ENCODE data around the gene DISC1.

The DISC1 gene

GRCh38 chr1:232018231-232019025 is 391.8 kb downstream of the DISC1 start:
- DNase-seq = no peak

DNA sequence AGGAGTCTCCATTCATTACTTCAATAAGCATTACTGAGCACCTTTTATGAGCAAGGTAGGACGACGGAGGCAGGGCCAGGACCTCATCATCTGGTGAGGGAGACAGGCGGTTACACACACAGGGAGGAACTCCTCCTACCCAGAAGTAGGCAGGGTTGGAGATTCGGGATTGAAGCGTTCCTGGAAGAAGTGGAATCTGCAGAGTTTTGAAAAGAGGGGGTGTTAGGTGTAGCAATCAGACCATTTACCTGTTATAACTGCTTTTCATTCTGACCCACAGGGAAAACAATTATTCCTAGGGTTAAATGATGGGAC is 392.4 kb downstream of the DISC1 start:
- DNase-seq = no peak

- no peak for DNase-seq
Observed at GRCh38 chr1:232020352-232020751, 393.8 kb downstream of the DISC1 start.

DNA sequence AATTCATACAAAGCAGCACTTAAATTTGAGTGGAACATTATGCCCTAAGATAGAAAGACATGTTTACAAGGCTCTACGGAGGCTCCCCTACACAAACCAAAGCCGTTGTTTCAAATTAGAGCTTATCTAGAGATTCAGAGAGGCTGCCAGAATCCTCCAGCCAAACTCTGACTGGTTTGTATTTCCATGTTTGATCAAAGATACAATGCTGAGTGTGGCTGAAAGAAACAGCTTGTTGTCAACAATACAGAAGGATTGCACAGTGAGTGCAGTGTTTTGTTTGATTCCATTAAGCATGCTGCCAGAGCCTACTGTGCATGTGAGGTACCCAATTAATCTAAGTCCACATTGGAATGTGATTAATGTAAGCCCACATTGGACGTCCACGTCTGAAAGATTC is 402.7 kb downstream of the DISC1 start:
- no peak for DNase-seq

DNA sequence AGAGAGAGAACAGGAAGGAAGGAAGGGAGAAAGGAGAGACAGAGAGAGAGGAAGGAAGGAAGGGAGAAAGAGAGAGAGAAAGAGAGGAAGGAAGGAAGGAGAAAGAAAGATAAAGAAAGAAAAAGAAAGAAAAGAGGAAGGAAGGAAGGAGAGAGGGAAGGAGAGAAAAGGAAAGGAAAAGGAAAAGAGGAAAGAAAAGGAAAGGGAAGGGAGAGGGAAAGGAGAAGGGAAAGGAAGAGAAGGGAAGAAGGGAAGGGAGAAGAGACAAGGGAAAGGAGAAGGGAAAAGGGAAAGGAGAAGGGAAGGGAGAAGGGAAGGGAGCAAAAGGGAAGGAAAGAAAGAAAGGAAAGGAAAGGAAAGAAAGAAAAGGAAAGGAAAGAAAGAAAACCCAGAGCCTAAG is 404.6 kb downstream of the DISC1 start:
- no peak for DNase-seq

DNA sequence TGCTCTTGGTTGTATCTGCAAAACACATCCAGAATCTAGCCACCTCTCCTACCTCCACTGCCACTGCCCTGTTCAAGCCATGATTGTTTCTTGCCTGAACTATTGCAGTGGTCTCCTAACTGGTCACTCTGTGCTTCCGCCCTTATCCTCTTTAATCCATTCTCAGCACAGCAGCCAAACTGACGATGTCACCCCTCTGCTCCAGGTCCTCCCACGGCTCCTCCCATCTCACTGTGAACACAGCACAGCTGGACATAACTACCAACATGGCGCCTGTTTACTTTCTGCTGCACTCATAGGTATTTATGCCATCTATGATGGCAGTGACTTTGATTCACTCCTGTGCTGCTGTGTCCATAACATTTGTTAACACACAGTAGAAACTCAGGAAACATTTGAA is 406.7 kb downstream of the DISC1 start:
- no peak for DNase-seq

DNA sequence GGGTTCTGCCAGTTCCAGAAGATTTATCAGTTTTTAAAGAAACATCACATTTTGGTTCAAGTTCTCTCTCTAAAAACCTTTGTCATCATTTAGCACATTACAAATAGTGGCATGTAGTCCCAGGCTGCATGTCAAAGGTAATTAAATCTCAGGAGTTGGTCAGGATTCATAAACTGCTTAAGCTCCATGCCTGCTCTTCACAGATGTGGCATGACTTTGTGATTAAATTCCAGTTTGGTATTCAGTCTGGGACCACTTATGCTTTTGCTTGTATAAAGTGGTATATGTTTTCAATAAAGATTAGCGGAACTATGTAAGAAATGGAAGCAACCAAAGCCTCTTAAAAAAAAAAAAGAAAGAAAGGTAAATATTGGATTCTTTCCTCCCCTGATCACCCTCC is 408.0 kb downstream of the DISC1 start:
- DNase-seq = no peak

DNA sequence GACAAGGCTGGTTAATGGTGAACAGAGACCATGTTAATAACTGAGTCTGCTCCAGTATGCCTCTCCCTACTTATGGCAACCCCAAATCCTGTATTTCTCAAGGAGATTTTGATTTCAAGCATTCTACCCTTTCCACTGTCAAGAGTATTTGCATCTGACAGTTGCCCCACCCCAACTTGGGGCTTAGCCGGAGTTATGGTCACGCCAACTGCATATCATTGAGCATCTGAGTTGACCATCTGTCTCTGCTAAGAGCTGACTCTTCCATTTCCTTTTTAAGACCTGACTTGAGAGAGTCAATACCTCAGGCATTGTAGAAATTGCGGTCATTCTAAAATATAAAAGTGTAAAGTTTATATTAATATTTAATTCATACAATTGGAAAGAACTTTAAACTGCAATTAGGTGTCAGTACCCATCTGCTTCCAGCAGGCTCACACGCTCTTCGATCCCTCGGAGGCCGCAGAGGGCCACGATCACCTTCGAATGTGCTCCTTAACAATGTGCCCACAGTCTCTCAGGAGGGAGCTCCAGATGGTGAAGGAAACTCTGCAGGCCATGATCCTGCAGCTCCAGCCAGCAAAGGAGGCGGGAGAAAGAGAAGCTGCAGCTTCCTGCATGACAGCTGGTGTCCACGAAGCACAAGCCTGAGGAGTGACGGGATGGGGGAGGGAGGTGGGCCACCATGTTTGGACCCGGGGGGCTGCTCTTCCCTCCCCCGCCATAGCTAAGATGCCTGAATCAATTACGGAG is 409.8 kb downstream of the DISC1 start:
- DNase-seq = no peak

DNA sequence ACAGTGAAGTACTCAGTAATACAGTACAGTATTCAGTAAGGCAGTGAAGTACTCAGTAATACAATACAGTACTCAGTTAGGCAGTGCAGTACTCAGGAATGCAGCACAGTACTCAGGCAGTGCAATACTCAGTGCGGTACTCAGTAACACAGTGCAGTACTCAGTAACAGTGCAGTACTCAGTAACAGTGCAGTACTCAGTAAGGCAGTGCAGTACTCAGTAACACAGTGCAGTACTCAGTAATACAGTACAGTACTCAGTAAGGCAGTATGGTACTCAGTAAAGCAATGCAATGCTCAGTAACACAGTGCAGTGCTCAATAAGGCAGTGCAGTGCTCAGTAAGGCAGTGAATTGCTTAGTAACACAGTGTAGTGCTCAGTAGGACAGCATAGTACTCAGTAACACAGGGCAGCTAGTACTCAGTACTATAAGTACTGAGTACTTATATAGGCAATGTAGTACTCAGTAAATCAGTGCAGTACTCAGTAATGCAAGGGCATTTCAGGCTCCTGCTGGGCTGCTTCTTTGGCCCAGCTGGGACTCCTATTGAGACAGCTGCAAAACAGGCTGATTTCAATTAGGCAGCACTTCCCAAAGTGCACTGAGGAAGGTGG is 411.3 kb downstream of the DISC1 start:
- no peak for DNase-seq

- no peak for DNase-seq
Observed at GRCh38 chr1:232038706-232039677, 412.4 kb downstream of the DISC1 start.

- no peak for DNase-seq
Observed at GRCh38 chr1:232040260-232040659, 413.7 kb downstream of the DISC1 start.

GRCh38 chr1:232044728-232045127 is 418.1 kb downstream of the DISC1 start:
- DNase-seq = no peak

GRCh38 chr1:232045139-232045994 is 418.8 kb downstream of the DISC1 start:
- no peak for DNase-seq

DNA sequence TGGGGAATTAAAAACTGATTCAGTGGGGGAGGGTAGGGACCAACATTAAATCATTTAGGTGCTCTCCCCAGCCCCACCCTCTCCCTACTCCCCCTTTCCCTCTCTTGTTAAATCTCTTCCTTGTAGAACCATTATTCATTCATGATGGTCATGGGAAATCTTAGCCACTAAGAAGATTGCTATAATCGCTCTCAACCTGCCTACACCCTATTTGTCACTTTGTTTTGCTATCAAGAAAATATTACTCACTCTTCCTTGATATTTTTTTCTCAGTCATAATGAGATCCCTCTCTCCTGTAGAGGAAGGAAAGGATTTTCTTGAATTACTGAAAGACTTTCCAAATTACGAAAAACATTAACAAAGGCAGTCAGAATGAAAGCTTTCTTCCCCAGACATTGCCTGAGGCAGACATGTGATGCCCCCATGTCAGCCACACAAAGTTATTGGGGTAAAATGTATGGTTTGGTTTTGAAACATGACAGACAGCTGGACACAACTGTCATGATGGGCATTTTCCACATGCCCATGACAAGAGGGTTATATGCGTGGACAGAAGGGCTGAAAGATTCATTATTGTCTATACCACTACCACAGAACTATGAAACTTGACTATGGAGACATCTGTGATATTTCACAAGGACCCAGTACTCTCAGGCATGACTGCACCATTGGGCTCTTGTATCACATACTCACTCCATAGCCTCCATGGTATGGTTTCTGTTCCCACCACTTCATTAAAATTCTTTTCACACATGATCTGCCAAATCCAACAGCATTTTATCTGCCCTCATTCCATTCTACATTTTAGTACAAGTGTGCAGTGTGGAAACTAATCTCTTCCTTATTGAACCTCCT is 420.1 kb downstream of the DISC1 start:
- no peak for DNase-seq

GRCh38 chr1:232047473-232047872 is 420.9 kb downstream of the DISC1 start:
- no peak for DNase-seq

- no peak for DNase-seq
Observed at GRCh38 chr1:232048481-232048880, 421.9 kb downstream of the DISC1 start.

DNA sequence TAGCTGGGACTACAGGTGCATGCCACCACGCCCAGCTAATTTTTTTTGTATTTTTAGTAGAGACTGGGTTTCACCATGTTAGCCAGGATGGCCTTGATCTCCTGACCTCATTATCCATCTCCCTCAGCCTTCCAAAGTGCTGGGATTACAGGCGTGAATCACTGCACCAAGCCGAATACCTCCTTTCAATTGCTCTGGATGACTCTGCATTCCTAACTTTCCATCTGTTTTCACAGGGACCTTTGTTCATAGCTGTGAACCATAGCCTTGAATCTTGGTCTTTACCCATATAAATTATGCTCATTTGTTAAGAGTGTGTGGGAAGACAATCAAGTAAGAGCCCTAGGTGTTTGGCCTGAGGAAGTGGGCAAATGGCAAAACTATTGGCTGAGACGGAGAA is 422.7 kb downstream of the DISC1 start:
- no peak for DNase-seq

DNA sequence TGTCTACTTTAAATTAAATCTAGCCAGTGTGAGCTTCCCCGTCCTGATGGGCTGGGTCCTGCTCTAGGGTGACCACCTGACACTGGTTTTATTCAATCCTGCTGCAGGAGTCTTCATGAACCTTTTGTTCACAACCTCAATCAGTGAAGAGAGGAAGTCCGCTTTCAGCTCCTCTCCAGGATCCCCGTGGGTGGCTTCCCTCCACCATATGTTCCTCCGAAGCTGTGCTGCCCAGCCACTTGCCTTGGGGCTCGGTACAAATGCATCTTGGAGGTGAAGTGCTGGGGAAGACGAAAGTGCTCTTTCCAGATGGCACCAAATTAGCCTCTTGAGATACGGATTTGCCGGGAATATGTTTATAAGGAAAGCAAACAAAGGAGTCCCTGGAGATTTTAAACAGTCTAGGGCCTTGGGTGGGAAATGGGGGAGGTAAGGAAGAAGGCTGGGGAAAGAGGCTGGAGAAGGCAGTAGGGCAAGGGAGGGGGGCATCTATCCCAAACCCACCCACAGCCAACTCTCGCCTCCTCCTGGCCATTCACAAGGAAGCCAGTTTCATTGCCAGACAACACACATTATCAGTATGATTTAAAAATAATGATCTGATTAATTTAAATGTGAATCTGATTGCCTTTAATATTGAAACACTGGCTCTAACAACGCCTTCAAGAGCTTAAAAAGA is 430.8 kb downstream of the DISC1 start:
- no peak for DNase-seq

DNA sequence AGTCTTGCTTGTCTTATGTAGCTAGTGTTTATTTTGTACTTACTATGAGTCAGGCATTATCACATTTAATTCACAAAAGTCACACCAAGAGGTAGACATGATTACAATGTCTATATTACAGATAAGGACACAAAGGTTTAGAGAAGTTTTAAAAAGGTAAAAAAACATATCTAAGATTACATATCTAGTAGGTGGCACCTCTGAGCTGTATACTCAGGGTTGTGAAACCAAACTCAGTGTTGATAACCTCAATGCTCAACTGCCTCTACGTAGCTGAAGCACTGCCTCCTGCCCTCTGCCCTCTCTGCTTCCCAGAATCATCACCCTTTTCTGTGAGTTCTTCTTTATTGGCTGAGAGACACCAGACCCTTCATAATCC is 431.3 kb downstream of the DISC1 start:
- DNase-seq = no peak

GRCh38 chr1:232059726-232060374 is 433.3 kb downstream of the DISC1 start:
- no peak for DNase-seq
